ENCODE measurements around the gene VPS37D.
A peak's percentile ranks its signal among the peaks of the same experiment; 100 is the strongest.

VPS37D gene

GRCh38 chr7:73681031-73681430 lies 13.4 kb downstream of the VPS37D start:
- TF ChIP-seq, protein P1, sequence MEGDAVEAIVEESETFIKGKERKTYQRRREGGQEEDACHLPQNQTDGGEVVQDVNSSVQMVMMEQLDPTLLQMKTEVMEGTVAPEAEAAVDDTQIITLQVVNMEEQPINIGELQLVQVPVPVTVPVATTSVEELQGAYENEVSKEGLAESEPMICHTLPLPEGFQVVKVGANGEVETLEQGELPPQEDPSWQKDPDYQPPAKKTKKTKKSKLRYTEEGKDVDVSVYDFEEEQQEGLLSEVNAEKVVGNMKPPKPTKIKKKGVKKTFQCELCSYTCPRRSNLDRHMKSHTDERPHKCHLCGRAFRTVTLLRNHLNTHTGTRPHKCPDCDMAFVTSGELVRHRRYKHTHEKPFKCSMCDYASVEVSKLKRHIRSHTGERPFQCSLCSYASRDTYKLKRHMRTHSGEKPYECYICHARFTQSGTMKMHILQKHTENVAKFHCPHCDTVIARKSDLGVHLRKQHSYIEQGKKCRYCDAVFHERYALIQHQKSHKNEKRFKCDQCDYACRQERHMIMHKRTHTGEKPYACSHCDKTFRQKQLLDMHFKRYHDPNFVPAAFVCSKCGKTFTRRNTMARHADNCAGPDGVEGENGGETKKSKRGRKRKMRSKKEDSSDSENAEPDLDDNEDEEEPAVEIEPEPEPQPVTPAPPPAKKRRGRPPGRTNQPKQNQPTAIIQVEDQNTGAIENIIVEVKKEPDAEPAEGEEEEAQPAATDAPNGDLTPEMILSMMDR (IDR thresholded peaks at IDR 0.05; ENCODE audit: low read depth, low read length): no peak
- no peak overlapping the region for H3K4me3 ChIP-seq (ENCODE audit: low read depth, low read length)

GRCh38 chr7:73682745-73683055 lies 15.1 kb downstream of the VPS37D start:
- H3K4me3 ChIP-seq (ENCODE audit: low read depth, low read length): peak overlapping the region; percentile 99

GRCh38 chr7:73683056-73683787 lies 15.6 kb downstream of the VPS37D start, which contains the start of the genes BUD23 and DNAJC30:
TSS of gene BUD23 (plus strand) at chr7:73683597. CDS start at chr7:73683626, 29 bp downstream.
TSS of gene DNAJC30 (minus strand) at chr7:73683453. CDS start at chr7:73683423, 30 bp downstream.
- TF ChIP-seq, protein P1 (IDR thresholded peaks at IDR 0.05; ENCODE audit: low read depth, low read length): no peak
- H3K4me3 ChIP-seq (ENCODE audit: low read depth, low read length): peak within 1 kb of the TSS; percentile 99

More at GRCh38 chr7:73682745-73683055, 15.1 kb downstream of the VPS37D start:
- TF ChIP-seq, protein P1 (IDR thresholded peaks at IDR 0.05; ENCODE audit: low read depth, low read length): no peak

- TF ChIP-seq, protein P1 (IDR thresholded peaks at IDR 0.05; ENCODE audit: low read depth, low read length): no peak
- H3K4me3 ChIP-seq (ENCODE audit: low read depth, low read length): peak overlapping the region; percentile 99
Measured at GRCh38 chr7:73683788-73684693, 16.4 kb downstream of the VPS37D start.

GRCh38 chr7:73685311-73685710 lies 17.7 kb downstream of the VPS37D start:
- TF ChIP-seq, protein P1 (IDR thresholded peaks at IDR 0.05; ENCODE audit: low read depth, low read length): no peak
- no peak overlapping the region for H3K4me3 ChIP-seq (ENCODE audit: low read depth, low read length)

DNA sequence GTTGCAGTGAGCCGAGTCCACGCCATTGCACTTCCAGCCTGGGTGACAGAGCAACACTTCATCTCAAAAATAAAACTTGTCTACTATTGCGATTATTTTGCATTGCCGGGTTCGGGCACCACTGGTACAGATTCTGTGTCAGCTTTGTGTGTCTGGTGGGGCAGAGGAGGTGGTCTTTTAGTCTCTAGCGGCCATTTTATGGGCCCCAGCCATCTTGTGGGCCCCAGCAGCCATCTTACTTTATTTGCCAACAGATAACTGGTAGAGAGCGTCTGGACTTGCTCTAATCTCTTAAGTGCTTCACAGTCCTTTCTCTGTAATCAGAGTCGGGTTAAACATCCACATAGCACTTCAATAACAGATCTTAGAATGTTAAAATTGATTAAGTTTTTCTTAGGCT lies 20.7 kb downstream of the VPS37D start:
- no peak overlapping the region for H3K4me3 ChIP-seq (ENCODE audit: low read depth, low read length)
- TF ChIP-seq, protein P1 (IDR thresholded peaks at IDR 0.05; ENCODE audit: low read depth, low read length): no peak

DNA sequence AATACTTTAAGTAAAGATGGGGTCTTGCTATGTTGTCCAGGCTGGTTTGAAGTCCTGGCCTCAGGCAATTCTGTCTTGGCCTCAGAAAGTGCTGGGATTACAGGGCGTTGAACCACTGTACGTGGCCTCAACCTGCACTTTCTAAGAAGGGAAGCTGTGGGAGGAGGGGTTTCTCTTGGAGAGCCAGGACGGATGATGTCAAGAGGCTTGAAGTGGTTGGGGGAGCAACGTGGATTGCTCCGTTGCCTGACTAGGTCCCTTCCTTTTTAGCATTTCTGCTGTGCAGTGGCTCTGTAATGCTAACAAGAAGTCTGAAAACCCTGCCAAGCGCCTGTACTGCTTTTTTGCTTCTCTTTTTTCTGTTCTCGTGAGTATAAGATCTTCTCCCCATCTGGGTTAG lies 23.0 kb downstream of the VPS37D start:
- H3K4me3 ChIP-seq (ENCODE audit: low read depth, low read length): no peak overlapping the region
- TF ChIP-seq, protein P1 (IDR thresholded peaks at IDR 0.05; ENCODE audit: low read depth, low read length): no peak
